Fibroblast of lung (primary cell): ENCODE results near the gene PRDM16.

ENCODE experiments used
- EZH2 ChIP-seq: IDR thresholded peaks from 2 replicates; pipeline ENCODE4 v1.5.1; 2012; ENCODE audit warnings: low read length, control low read depth, mild to moderate bottlenecking; ENCODE audit errors: missing control alignments
- TF ChIP-seq, protein P1 (sequence below), 2 donors: IDR thresholded peaks in 1 of 2; conservative IDR thresholded peaks in 1 of 2; 1 replicate in 1 of 2; 2 replicates in 1 of 2; pipeline ENCODE4 v1.5.1; 2011 to 2012; ENCODE audit warnings: low read length in 2 of 2, control low read depth in 1 of 2, inconsistent platforms in 1 of 2, low read depth in 1 of 2, mild to moderate bottlenecking in 1 of 2

DNA sequence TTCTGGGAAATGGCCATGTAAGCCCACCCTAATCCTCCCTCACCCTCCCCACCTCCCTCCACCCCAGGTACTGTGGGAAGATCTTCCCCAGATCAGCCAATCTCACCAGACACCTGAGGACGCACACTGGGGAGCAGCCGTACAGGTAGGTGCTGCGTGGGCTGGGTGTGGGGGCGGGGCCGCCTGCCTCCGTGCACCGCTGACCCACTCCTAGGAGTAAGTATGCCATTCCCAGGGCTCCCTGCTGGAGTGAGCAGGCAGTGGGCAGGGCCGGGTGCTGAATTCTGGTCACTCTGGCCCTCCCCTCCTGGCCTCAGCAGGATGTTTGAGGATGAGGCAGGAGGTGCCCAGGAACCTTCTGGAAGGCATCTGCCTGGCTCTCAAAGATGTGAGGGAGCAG lies 349.6 kb downstream of the PRDM16 start:
- TF ChIP-seq, protein P1, sequence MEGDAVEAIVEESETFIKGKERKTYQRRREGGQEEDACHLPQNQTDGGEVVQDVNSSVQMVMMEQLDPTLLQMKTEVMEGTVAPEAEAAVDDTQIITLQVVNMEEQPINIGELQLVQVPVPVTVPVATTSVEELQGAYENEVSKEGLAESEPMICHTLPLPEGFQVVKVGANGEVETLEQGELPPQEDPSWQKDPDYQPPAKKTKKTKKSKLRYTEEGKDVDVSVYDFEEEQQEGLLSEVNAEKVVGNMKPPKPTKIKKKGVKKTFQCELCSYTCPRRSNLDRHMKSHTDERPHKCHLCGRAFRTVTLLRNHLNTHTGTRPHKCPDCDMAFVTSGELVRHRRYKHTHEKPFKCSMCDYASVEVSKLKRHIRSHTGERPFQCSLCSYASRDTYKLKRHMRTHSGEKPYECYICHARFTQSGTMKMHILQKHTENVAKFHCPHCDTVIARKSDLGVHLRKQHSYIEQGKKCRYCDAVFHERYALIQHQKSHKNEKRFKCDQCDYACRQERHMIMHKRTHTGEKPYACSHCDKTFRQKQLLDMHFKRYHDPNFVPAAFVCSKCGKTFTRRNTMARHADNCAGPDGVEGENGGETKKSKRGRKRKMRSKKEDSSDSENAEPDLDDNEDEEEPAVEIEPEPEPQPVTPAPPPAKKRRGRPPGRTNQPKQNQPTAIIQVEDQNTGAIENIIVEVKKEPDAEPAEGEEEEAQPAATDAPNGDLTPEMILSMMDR (conservative IDR thresholded peaks at IDR 0.05 in 1 of 2, IDR thresholded peaks at IDR 0.05 in 1 of 2; ENCODE audit: low read depth in 1 of 2, low read length in 2 of 2): no peak
- TF ChIP-seq EZH2: no peak
